PC-9 (cell line): ENCODE data around the gene AHDC1. TPM values are rescaled to one million over a fixed set of nuclear protein-coding genes. Genes with fewer than 3 reads are reported as not detected.

Source experiments
- BruUV-seq: library from RNA; stranded (reverse); fragments of 400-500 nt; replicated peaks from 2 replicates; lab custom pipeline; 2021; lab: Mats Ljungman, UMichigan
- CTCF ChIA-PET: fragments of 300-600 bp; sonication (Branson Sonifier 250); formaldehyde crosslinking; loops from one replicate; lab custom pipeline; 2022; ENCODE audit warnings: antibody characterized with exemption; lab: Charles Lee
- POLR2A ChIA-PET: fragments of 300-600 bp; sonication (Branson Sonifier 250); formaldehyde crosslinking; loops from one replicate; lab custom pipeline; 2022; ENCODE audit warnings: antibody characterized with exemption; ENCODE audit not compliant: unreplicated experiment; lab: Charles Lee
- DNase-seq, 2 experiments: peaks; one replicate each; pipeline versions ENCODE4 v3.0.0 to v3.0.0-alpha.2; 2015 to 2022; ENCODE audit warnings: mixed read lengths in 1 of 2
- H2AFZ ChIP-seq: fragments of 200-600 bp; sonication (generic); 2 replicates; pipeline ENCODE4 v1.8.1; 2017; ENCODE audit warnings: antibody characterized with exemption
- H3F3A ChIP-seq: fragments of 200-600 bp; sonication (generic); 2 replicates; pipeline ENCODE4 v1.8.1; 2017; ENCODE audit warnings: antibody characterized with exemption, mild to moderate bottlenecking, low read depth; ENCODE audit not compliant: insufficient read depth
- H3K27ac ChIP-seq: fragments of 200-600 bp; sonication (generic); 2 replicates; pipeline ENCODE4 v1.6.1; 2016; ENCODE audit warnings: mixed run types
- H3K27me3 ChIP-seq: fragments of 200-600 bp; sonication (generic); 2 replicates; pipeline ENCODE4 v1.6.1; 2016; ENCODE audit warnings: low read depth, mixed run types; ENCODE audit not compliant: insufficient read depth
- H3K36me3 ChIP-seq: fragments of 200-600 bp; sonication (generic); 2 replicates; pipeline ENCODE4 v1.6.1; 2016; ENCODE audit warnings: low read depth, mixed run types
- H3K4me1 ChIP-seq: fragments of 200-600 bp; sonication (generic); replicated peaks from 2 replicates; pipeline ENCODE4 v1.6.1; 2016; ENCODE audit warnings: mixed run types; ENCODE audit not compliant: insufficient read depth
- H3K4me2 ChIP-seq: fragments of 200-600 bp; sonication (generic); 2 replicates; pipeline ENCODE4 v1.6.1; 2017; ENCODE audit warnings: mixed run types
- H3K4me3 ChIP-seq: fragments of 200-600 bp; sonication (generic); 2 replicates; pipeline ENCODE4 v1.6.1; 2016; ENCODE audit warnings: mixed run types
- H3K79me2 ChIP-seq: fragments of 200-600 bp; sonication (generic); 2 replicates; pipeline ENCODE4 v1.6.1; 2017; ENCODE audit warnings: low read depth, mixed run types
- H3K9me2 ChIP-seq: fragments of 200-600 bp; sonication (generic); 2 replicates; pipeline ENCODE4 v1.8.1; 2017; ENCODE audit warnings: mild to moderate bottlenecking; ENCODE audit not compliant: insufficient read depth
- H3K9me3 ChIP-seq: fragments of 200-600 bp; sonication (generic); 2 replicates; pipeline ENCODE4 v1.8.1; 2016; ENCODE audit warnings: low read depth; ENCODE audit not compliant: insufficient read depth
- H4K20me1 ChIP-seq: fragments of 200-600 bp; sonication (generic); 2 replicates; pipeline ENCODE4 v1.8.1; 2017; ENCODE audit not compliant: insufficient read depth
- EZH2 ChIP-seq: fragments of 200-600 bp; sonication (generic); IDR thresholded peaks from 2 replicates; pipeline ENCODE4 v1.8.0; 2017; ENCODE audit warnings: antibody characterized with exemption, low read depth
- intact Hi-C: fragments of 100-400 bp; cut with micrococcal nuclease; formaldehyde crosslinking; loops from one replicate; pipeline ENCODE4 v1.10.0; 2022; ENCODE audit not compliant: unreplicated experiment
- total RNA-seq: library from RNA; stranded (reverse); gene quantifications from 2 replicates; pipeline ENCODE4 v1.2.3, GENCODE V29; 2021
- TF ChIP-seq, protein P1 (sequence below): fragments of 200-600 bp; sonication (generic); conservative IDR thresholded peaks from 2 replicates; pipeline ENCODE4 v1.6.1; 2017; ENCODE audit warnings: mixed run types, antibody characterized with exemption, mild to moderate bottlenecking, moderate library complexity

The AHDC1 gene
- total RNA-seq, 1 experiment from 2014 or later, result 48.8 TPM

- Histone ChIP-seq H3F3A (0 out of 2 replicates have a peak, but pooled peaks cover 11% of the 10 kb centered on the region), H3K4me2 (peak overlapping the region; percentile 79), H3K27me3 (no peaks in the 10 kb centered on the region), H3K4me1 (no peaks in the 10 kb centered on the region), H2AFZ (0 out of 2 replicates have a peak overlapping the region, but pooled peaks have one; percentile 39), H3K4me3 (peak overlapping the region; percentile 49; the same call in 1 of the 2 replicates), H3K79me2 (no peaks in the 10 kb centered on the region), H3K27ac (no peak overlapping the region), H4K20me1 (no peaks in the 10 kb centered on the region), H3K9me2 (no peaks in the 10 kb centered on the region), H3K36me3 (no peaks in the 10 kb centered on the region), H3K9me3 (no peaks in the 10 kb centered on the region)
- peak; percentile 48 to 82 for DNase-seq
- intact Hi-C loops, result loop anchor here (5.0 kb wide), 1 partner anchor 36 kb away; the partner anchor contains the start of gene WASF2
- POLR2A ChIA-PET, result interaction anchor here (0.6 to 0.7 kb wide), 2 partner anchors 26 to 29 kb away, joined by 4 to 5 read pairs; no protein-coding TSS in a partner anchor
- TF ChIP-seq, protein P1, sequence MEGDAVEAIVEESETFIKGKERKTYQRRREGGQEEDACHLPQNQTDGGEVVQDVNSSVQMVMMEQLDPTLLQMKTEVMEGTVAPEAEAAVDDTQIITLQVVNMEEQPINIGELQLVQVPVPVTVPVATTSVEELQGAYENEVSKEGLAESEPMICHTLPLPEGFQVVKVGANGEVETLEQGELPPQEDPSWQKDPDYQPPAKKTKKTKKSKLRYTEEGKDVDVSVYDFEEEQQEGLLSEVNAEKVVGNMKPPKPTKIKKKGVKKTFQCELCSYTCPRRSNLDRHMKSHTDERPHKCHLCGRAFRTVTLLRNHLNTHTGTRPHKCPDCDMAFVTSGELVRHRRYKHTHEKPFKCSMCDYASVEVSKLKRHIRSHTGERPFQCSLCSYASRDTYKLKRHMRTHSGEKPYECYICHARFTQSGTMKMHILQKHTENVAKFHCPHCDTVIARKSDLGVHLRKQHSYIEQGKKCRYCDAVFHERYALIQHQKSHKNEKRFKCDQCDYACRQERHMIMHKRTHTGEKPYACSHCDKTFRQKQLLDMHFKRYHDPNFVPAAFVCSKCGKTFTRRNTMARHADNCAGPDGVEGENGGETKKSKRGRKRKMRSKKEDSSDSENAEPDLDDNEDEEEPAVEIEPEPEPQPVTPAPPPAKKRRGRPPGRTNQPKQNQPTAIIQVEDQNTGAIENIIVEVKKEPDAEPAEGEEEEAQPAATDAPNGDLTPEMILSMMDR, result no peak
- no peak for TF ChIP-seq EZH2
- CTCF ChIA-PET, result interaction anchor here (0.7 kb wide), 1 partner anchor 10 kb away, joined by 3 read pairs; no protein-coding TSS in a partner anchor
- TSS peak; percentile 92 for BruUV-seq
Measured at GRCh38 chr1:27527890-27528817, 75.8 kb downstream of the AHDC1 start.

- H2AFZ ChIP-seq, result no peak overlapping the region
- no peaks in the 10 kb centered on the region for H3K36me3 ChIP-seq
- H3K27ac ChIP-seq, result no peak overlapping the region
- BruUV-seq, result no TSS peak
- no peaks in the 10 kb centered on the region for H3K4me1 ChIP-seq
- H3K79me2 ChIP-seq, result no peaks in the 10 kb centered on the region
- ChIA-PET CTCF (interaction anchor here (0.7 kb wide), 1 partner anchor 11 kb away, joined by 3 read pairs; no protein-coding TSS in a partner anchor), POLR2A (interaction anchor here (0.7 kb wide), 1 partner anchor 30 kb away, joined by 4 read pairs; no protein-coding TSS in a partner anchor)
- H3K27me3 ChIP-seq, result no peaks in the 10 kb centered on the region
- intact Hi-C loops, result loop anchor here (5.0 kb wide), 1 partner anchor 35 kb away; the partner anchor contains the start of gene WASF2
- no peaks in the 10 kb centered on the region for H4K20me1 ChIP-seq
- no peak for TF ChIP-seq EZH2
- TF ChIP-seq, protein P1, result no peak
- no peak for DNase-seq
- H3K9me2 ChIP-seq, result no peaks in the 10 kb centered on the region
- peak overlapping the region; percentile 49; the same call in 1 of the 2 replicates for H3K4me3 ChIP-seq
- H3K4me2 ChIP-seq, result peak overlapping the region; percentile 79
- H3F3A ChIP-seq, result 0 out of 2 replicates have a peak, but pooled peaks cover 11% of the 10 kb centered on the region
- no peaks in the 10 kb centered on the region for H3K9me3 ChIP-seq
Measured at GRCh38 chr1:27527223-27527889, 76.6 kb downstream of the AHDC1 start.
